IMR-90 (cell line): ENCODE results near the gene HYCC2. TPM values are rescaled to one million over a fixed set of nuclear protein-coding genes. Genes with fewer than 3 reads are reported as not detected.
"Not testable (repeated sequence)": the region's sequence is repeated elsewhere in the genome, so short reads cannot be mapped to it uniquely, and the experiment has no call there.

ENCODE experiments used
- ATAC-seq: fragments of 200-7000 bp; cut with Tn5 transposase; 2 replicates; pipeline ENCODE4 v1.9.1; 2020; ENCODE audit warnings: low read depth, mild to moderate bottlenecking, moderate library complexity
- BruUV-seq: library from RNA; stranded (reverse); fragments of 400-500 nt; replicated peaks from 2 replicates; lab custom pipeline; 2021; lab: Mats Ljungman, UMichigan
- CTCF ChIA-PET: fragments of 300-600 bp; formaldehyde crosslinking; extraction: SDS; loops from one replicate; lab custom pipeline; 2021; ENCODE audit warnings: antibody characterized with exemption; lab: Yijun Ruan, JAX
- POLR2A ChIA-PET: fragments of 300-600 bp; sonication (Branson Sonifier 250); formaldehyde crosslinking; loops from one replicate; lab custom pipeline; 2022; ENCODE audit warnings: antibody characterized with exemption; ENCODE audit not compliant: unreplicated experiment; lab: Charles Lee
- DNase-seq: peaks from one replicate; pipeline ENCODE4 v3.0.0; 2013
- H2AFZ ChIP-seq: replicated peaks from 2 replicates; pipeline ENCODE3; 2013; ENCODE audit warnings: low read length, mild to moderate bottlenecking; ENCODE audit not compliant: poor library complexity
- H2AK5ac ChIP-seq: 2 replicates; pipeline ENCODE4 v1.6.1; 2013; ENCODE audit warnings: low read depth, low read length, inconsistent platforms
- H2AK9ac ChIP-seq: replicated peaks from 2 replicates; pipeline ENCODE3; 2013; ENCODE audit warnings: mild to moderate bottlenecking, low read depth, low read length, moderate library complexity; ENCODE audit not compliant: poor library complexity
- H2BK120ac ChIP-seq: 2 replicates; pipeline ENCODE4 v1.6.1; 2013; ENCODE audit warnings: low read depth, low read length, inconsistent platforms
- H2BK15ac ChIP-seq: 3 replicates; pipeline ENCODE4 v1.6.1; 2013; ENCODE audit warnings: low read depth, low read length, inconsistent platforms
- H2BK20ac ChIP-seq: 2 replicates; pipeline ENCODE4 v1.6.1; 2013; ENCODE audit warnings: low read depth, mild to moderate bottlenecking, inconsistent platforms, low read length, moderate library complexity
- H2BK5ac ChIP-seq: 2 replicates; pipeline ENCODE4 v1.6.1; 2013; ENCODE audit warnings: mild to moderate bottlenecking, low read depth, low read length, inconsistent platforms; ENCODE audit not compliant: poor library complexity, severe bottlenecking
- H3K14ac ChIP-seq: replicated peaks from 2 replicates; pipeline ENCODE4 v1.6.1; 2013; ENCODE audit warnings: low read depth, low read length, inconsistent platforms
- H3K18ac ChIP-seq: 2 replicates; pipeline ENCODE4 v1.6.1; 2013; ENCODE audit warnings: low read depth, low read length, control low read depth
- H3K23ac ChIP-seq: 2 replicates; pipeline ENCODE4 v1.6.1; 2013; ENCODE audit warnings: low read depth, low read length, inconsistent platforms
- H3K27ac ChIP-seq: 2 replicates; pipeline ENCODE4 v1.5.1; 2013; ENCODE audit warnings: mild to moderate bottlenecking, control low read depth, low read length; ENCODE audit not compliant: insufficient read depth
- H3K27me3 ChIP-seq: 2 replicates; pipeline ENCODE4 v1.6.1; 2013; ENCODE audit warnings: low read length; ENCODE audit not compliant: control insufficient read depth, insufficient read depth
- H3K36me3 ChIP-seq: 2 replicates; pipeline ENCODE4 v1.6.1; 2013; ENCODE audit warnings: low read length, mixed read lengths; ENCODE audit not compliant: control insufficient read depth, insufficient read depth
- H3K4ac ChIP-seq: 2 replicates; pipeline ENCODE4 v1.6.1; 2013; ENCODE audit warnings: low read depth, low read length, inconsistent platforms
- H3K4me1 ChIP-seq: 2 replicates; pipeline ENCODE4 v1.6.1; 2013; ENCODE audit warnings: low read length, mixed read lengths; ENCODE audit not compliant: control insufficient read depth, insufficient read depth
- H3K4me2 ChIP-seq: 2 replicates; pipeline ENCODE4 v1.6.1; 2013; ENCODE audit warnings: low read depth, mild to moderate bottlenecking, control low read depth, low read length, moderate library complexity
- H3K4me3 ChIP-seq: 2 replicates; pipeline ENCODE4 v1.5.1; 2013; ENCODE audit warnings: low read depth, mild to moderate bottlenecking, control low read depth, low read length, moderate library complexity; ENCODE audit not compliant: insufficient read depth
- H3K56ac ChIP-seq: 2 replicates; pipeline ENCODE4 v1.6.1; 2013; ENCODE audit warnings: low read length, inconsistent platforms; ENCODE audit not compliant: insufficient read depth; ENCODE audit errors: extremely low read depth
- H3K79me1 ChIP-seq, 2 experiments: 2 replicates each; pipeline ENCODE4 v1.6.1; 2013; ENCODE audit warnings: low read length in 2 of 2, inconsistent platforms in 1 of 2, low read depth in 1 of 2
- H3K9ac ChIP-seq: 2 replicates; pipeline ENCODE4 v1.6.1; 2013; ENCODE audit warnings: low read depth, low read length, control low read depth
- H3K9me1 ChIP-seq: 2 replicates; pipeline ENCODE4 v1.6.1; 2013; ENCODE audit warnings: low read length, inconsistent platforms; ENCODE audit not compliant: insufficient read depth
- H3K9me3 ChIP-seq: 2 replicates; pipeline ENCODE4 v1.6.1; 2013; ENCODE audit warnings: low read length; ENCODE audit not compliant: control insufficient read depth, insufficient read depth
- H4K20me1 ChIP-seq: 2 replicates; pipeline ENCODE4 v1.6.1; 2013; ENCODE audit warnings: low read length, inconsistent platforms; ENCODE audit not compliant: insufficient read depth
- H4K5ac ChIP-seq: 2 replicates; pipeline ENCODE4 v1.6.1; 2013; ENCODE audit warnings: mild to moderate bottlenecking, low read depth, low read length, control low read depth
- H4K8ac ChIP-seq, 2 experiments: 2 replicates each; pipeline ENCODE4 v1.6.1; 2013; ENCODE audit warnings: low read depth in 2 of 2, low read length in 2 of 2, control low read depth in 1 of 2, inconsistent platforms in 1 of 2
- H4K91ac ChIP-seq: 2 replicates; pipeline ENCODE4 v1.6.1; 2013; ENCODE audit warnings: low read depth, low read length, inconsistent platforms; ENCODE audit not compliant: insufficient read depth
- CHD1 ChIP-seq: IDR thresholded peaks from 2 replicates; pipeline ENCODE4 v1.6.1; 2012; ENCODE audit warnings: low read depth, low read length, improper control_type of control experiment
- MAFK ChIP-seq: IDR thresholded peaks from 2 replicates; pipeline ENCODE4 v1.6.1; 2012; ENCODE audit warnings: low read depth, low read length, improper control_type of control experiment
- WGBS, 2 experiments: methylation state at CpG; one replicate each; pipeline versions ENCODE4 v1.1.5 to v1.1.7; 2013; ENCODE audit warnings: missing lambda C conversion rate in 2 of 2; ENCODE audit not compliant: insufficient read length in 1 of 2; ENCODE audit errors: extremely low coverage in 2 of 2; 5-methylcytosine and 5-hydroxymethylcytosine counted together
- dilution Hi-C: fragments of 300-500 bp; cut with HindIII; formaldehyde crosslinking; loops from one replicate; pipeline ENCODE4 v1.14.3; 2018; ENCODE audit warnings: low sequenced_read_pairs; ENCODE audit not compliant: unreplicated experiment
- in situ Hi-C: fragments of 300-500 bp; cut with MboI; formaldehyde crosslinking; loops from 3 replicates; pipeline ENCODE4 v1.14.3; 2019; ENCODE audit warnings: low sequenced_read_pairs, inconsistent platforms, mixed read lengths
- intact Hi-C: fragments of 100-400 bp; cut with micrococcal nuclease; formaldehyde crosslinking; loops from 2 replicates; pipeline ENCODE4 v1.10.0; 2022
- polyA plus RNA-seq, 3 experiments: library from polyadenylated mRNA; depleted of rRNA; stranded (reverse); fragments of >200 nt; gene quantifications; 2 replicates each; pipeline ENCODE4 v1.2.3, GENCODE V29; 2012; ENCODE audit warnings: low replicate concordance in 1 of 3
- total RNA-seq: library from RNA; depleted of rRNA; stranded (reverse); fragments of >200 nt; gene quantifications from 2 replicates; pipeline ENCODE4 v1.2.3, GENCODE V29; 2012

Gene HYCC2
- total and polyA plus RNA-seq, 2 of the 4 experiments (the other 2 are of a cell fraction), result 2.2 to 9.1 TPM

- H3K36me3 ChIP-seq, result peaks cover 6% of the 10 kb centered on the region
- POLR2A ChIA-PET, result no interaction called here
- no peak overlapping the region for H2BK20ac ChIP-seq
- no peaks in the 10 kb centered on the region for H3K27me3 ChIP-seq
- H3K4me3 ChIP-seq, result no peak overlapping the region
- TF ChIP-seq CHD1 (no peak), MAFK (peak; percentile 37; the same call in 1 of the 2 replicates)
- in situ Hi-C loops, result no loop called here
- H4K8ac ChIP-seq, result no peak overlapping the region
- no peak overlapping the region for H4K91ac ChIP-seq
- DNase-seq (no peak), ATAC-seq (no peak)
- no peak overlapping the region for H3K23ac ChIP-seq
- no peaks in the 10 kb centered on the region for H3K9me1 ChIP-seq
- no peak overlapping the region for H3K4me2 ChIP-seq
- no peak overlapping the region for H4K5ac ChIP-seq
- WGBS, 2 experiments, result no CpG with 5 or more reads among the region's 2 CpGs
- peaks cover 3% of the 10 kb centered on the region; the same call in 1 of the 2 replicates for H4K20me1 ChIP-seq
- intact Hi-C loops, result no loop called here
- no peak overlapping the region for H3K56ac ChIP-seq
- H3K9me3 ChIP-seq, result no peaks in the 10 kb centered on the region
- no TSS peak for BruUV-seq
- no peak overlapping the region for H2BK120ac ChIP-seq
- H3K79me1 ChIP-seq, result peaks cover 18 to 36% of the 10 kb centered on the region in 2 experiments
- H3K4me1 ChIP-seq, result no peaks in the 10 kb centered on the region
- CTCF ChIA-PET, result no interaction called here
- H3K9ac ChIP-seq, result no peak overlapping the region
- no peak overlapping the region for H2AFZ ChIP-seq
- no peak overlapping the region for H3K4ac ChIP-seq
- dilution Hi-C loops, result no loop called here
- no peak overlapping the region for H2BK15ac ChIP-seq
- no peak overlapping the region for H2BK5ac ChIP-seq
- no peak overlapping the region for H3K18ac ChIP-seq
- no peak overlapping the region for H2AK5ac ChIP-seq
- no peak overlapping the region for H3K14ac ChIP-seq
- H2AK9ac ChIP-seq, result no peak overlapping the region
- no peak overlapping the region for H3K27ac ChIP-seq
Measured at GRCh38 chr2:201046881-201047280, 24.6 kb downstream of the HYCC2 start.

GRCh38 chr2:201043050-201043449 lies 28.4 kb downstream of the HYCC2 start:
- POLR2A ChIA-PET, H2BK5ac ChIP-seq, H3K27me3 ChIP-seq, H3K23ac ChIP-seq, H2BK20ac ChIP-seq, dilution Hi-C loops, H3K14ac ChIP-seq, H3K56ac ChIP-seq, H3K9me3 ChIP-seq, H3K4me2 ChIP-seq, H2AK9ac ChIP-seq, H3K4me3 ChIP-seq, H2AK5ac ChIP-seq, H3K9ac ChIP-seq, ATAC-seq, H3K36me3 ChIP-seq, H2BK120ac ChIP-seq, H3K4ac ChIP-seq, CTCF ChIA-PET, in situ Hi-C loops, BruUV-seq, H4K8ac ChIP-seq, H2BK15ac ChIP-seq, H3K18ac ChIP-seq, H3K27ac ChIP-seq, H2AFZ ChIP-seq, H4K20me1 ChIP-seq, H3K4me1 ChIP-seq, H3K9me1 ChIP-seq, H4K91ac ChIP-seq, H4K5ac ChIP-seq, DNase-seq, intact Hi-C loops: not testable (repeated sequence)
- H3K79me1 ChIP-seq, result peaks cover 6 to 31% of the 10 kb centered on the region in 2 experiments; a peak in 3 of 4 replicates
- no CpG with 5 or more reads among the region's 5 CpGs for WGBS, 2 experiments
